ENCODE data around the gene KRTAP10-4. TPM values are rescaled to one million over a fixed set of nuclear protein-coding genes. Genes with fewer than 3 reads are reported as not detected.
"Not testable (repeated sequence)": the region's sequence is repeated elsewhere in the genome, so short reads cannot be mapped to it uniquely, and the experiment has no call there.

KRTAP10-4 gene
- total RNA-seq, 1 donor from 2014 or later = not detected

GRCh38 chr21:44579056-44579832, 5.7 kb downstream of the KRTAP10-4 start:
- DNase-seq (ENCODE audit: low read depth) = no peak
- TF ChIP-seq CTCF (IDR thresholded peaks at IDR 0.05; ENCODE audit: insufficient read depth, low read length, severe bottlenecking) = no peak
- Histone ChIP-seq H3K27me3 (ENCODE audit: control insufficient read depth, insufficient read depth, low read length) (no peaks in the 10 kb centered on the region), H3K36me3 (ENCODE audit: control insufficient read depth, insufficient read depth, low read length) (no peaks in the 10 kb centered on the region), H3K4me3 (ENCODE audit: low read depth, low read length) (no peak overlapping the region)
- no peak for FAIRE-seq

DNA sequence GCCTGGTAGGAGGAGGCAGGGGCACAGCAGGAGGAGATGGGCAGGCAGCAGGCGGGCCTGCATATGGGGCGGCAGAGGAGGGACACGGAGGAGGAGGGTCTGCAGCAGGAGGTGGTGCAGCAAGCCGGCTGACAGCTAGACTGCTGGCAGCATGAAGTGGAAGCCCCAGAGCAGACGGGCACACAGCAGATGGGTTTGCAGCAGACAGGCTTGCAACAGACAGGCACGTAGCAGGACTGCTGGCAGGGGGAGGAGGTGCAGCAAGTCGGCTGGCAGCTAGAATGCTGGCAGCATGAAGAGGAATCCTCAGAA, 6.3 kb downstream of the KRTAP10-4 start:
- no peaks in the 10 kb centered on the region for H3K36me3 ChIP-seq (ENCODE audit: control insufficient read depth, insufficient read depth, low read length)
- DNase-seq (ENCODE audit: low read depth) = no peak
- no peak for TF ChIP-seq CTCF (IDR thresholded peaks at IDR 0.05; ENCODE audit: insufficient read depth, low read length, severe bottlenecking)
- H3K4me3 ChIP-seq (ENCODE audit: low read depth, low read length) = no peak overlapping the region
- no peak for FAIRE-seq
- no peaks in the 10 kb centered on the region for H3K27me3 ChIP-seq (ENCODE audit: control insufficient read depth, insufficient read depth, low read length)

DNA sequence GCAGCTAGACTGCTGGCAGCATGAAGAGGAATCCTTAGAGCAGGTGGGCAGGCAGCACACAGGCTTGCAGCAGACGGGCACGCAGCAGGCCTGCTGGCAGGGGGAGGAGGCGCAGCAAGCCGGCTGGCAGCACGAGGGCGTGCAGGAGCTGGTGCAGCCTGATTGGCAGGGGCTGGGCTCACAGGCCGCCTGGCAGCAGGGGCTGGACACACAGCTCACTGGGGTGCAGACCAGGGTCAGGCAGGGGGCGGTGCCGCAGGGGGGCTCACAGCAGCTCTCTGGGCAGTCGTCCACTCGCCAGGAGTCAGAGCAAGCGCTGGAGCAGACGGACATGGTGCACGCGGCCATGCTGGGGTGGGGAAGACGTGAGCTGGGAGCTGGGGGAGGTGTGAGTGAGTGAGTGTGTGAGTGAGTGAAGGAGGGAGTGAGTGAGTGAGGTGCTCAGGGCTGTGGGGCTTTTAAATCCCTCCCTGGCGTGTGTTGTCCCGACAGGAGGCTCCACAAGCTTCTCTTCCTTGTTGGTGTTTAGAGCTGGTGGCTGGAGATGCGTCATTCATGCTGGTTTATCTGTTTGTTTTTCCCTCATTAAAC, 6.8 kb downstream of the KRTAP10-4 start, which contains the start of gene KRTAP10-5:
KRTAP10-5 (minus strand) TSS at position 374 of the 591 bp plus-strand sequence; CDS start at position 348, 26 bp downstream.
- not testable (repeated sequence) for H3K27me3 ChIP-seq (ENCODE audit: control insufficient read depth, insufficient read depth, low read length); H3K36me3 ChIP-seq (ENCODE audit: control insufficient read depth, insufficient read depth, low read length); FAIRE-seq; H3K4me3 ChIP-seq (ENCODE audit: low read depth, low read length); DNase-seq (ENCODE audit: low read depth)

GRCh38 chr21:44581158-44581557, 7.6 kb downstream of the KRTAP10-4 start:
- no peak for FAIRE-seq
- no peak for TF ChIP-seq CTCF (IDR thresholded peaks at IDR 0.05; ENCODE audit: insufficient read depth, low read length, severe bottlenecking)
- Histone ChIP-seq H3K36me3 (ENCODE audit: control insufficient read depth, insufficient read depth, low read length) (no peaks in the 10 kb centered on the region), H3K27me3 (ENCODE audit: control insufficient read depth, insufficient read depth, low read length) (no peaks in the 10 kb centered on the region), H3K4me3 (ENCODE audit: low read depth, low read length) (no peak overlapping the region)
- no peak for DNase-seq (ENCODE audit: low read depth)

- no peaks in the 10 kb centered on the region for H3K36me3 ChIP-seq (ENCODE audit: control insufficient read depth, insufficient read depth, low read length)
- DNase-seq (ENCODE audit: low read depth) = no peak
- no peak for TF ChIP-seq CTCF (IDR thresholded peaks at IDR 0.05; ENCODE audit: insufficient read depth, low read length, severe bottlenecking)
- H3K27me3 ChIP-seq (ENCODE audit: control insufficient read depth, insufficient read depth, low read length) = no peaks in the 10 kb centered on the region
- FAIRE-seq = no peak
- H3K4me3 ChIP-seq (ENCODE audit: low read depth, low read length) = no peak overlapping the region
Measured at GRCh38 chr21:44582055-44582454, 8.5 kb downstream of the KRTAP10-4 start.

DNA sequence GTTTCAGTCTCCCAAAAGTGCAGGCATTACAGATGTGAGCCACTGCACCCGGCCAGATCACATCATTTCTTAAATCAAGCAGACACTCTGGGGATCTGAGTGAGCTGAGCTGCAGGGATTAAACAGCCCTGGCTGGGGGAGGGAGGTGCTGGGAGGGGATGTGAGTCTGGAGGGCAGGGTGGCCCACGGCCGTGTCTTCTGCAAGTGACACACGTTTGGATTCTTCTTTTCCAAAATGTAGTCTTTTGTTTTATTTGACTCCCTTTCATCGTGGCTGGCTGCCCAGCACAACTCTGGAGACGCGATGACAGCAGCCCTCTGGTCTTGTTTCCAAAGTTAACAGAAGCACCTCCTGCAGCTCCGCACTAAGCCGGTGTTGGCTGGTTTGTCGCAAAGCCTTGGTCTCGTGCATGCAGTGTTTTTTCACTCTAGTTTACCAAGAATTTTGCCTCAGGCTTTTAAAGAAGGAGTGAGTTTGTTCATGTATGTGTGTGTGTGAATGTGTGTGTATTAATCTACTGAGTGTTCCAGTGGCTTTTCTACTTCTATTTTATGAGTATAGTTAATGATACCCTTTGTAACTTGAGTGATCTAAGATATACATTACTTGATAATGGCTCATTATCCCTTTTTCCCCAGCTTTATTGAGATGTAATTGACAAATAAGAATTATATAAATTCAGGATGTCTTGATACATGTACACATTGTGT, 9.7 kb downstream of the KRTAP10-4 start:
- no peak for TF ChIP-seq CTCF (IDR thresholded peaks at IDR 0.05; ENCODE audit: insufficient read depth, low read length, severe bottlenecking)
- FAIRE-seq (no peak), DNase-seq (ENCODE audit: low read depth) (no peak)
- Histone ChIP-seq H3K36me3 (ENCODE audit: control insufficient read depth, insufficient read depth, low read length) (no peaks in the 10 kb centered on the region), H3K4me3 (ENCODE audit: low read depth, low read length) (no peak overlapping the region), H3K27me3 (ENCODE audit: control insufficient read depth, insufficient read depth, low read length) (no peaks in the 10 kb centered on the region)

All from bronchial epithelial cell (primary cell).